OCI-LY1 (cell line): ENCODE data around the gene ABCC4.

ENCODE experiments used
- H2AFZ ChIP-seq: fragments of 200-600 bp; sonication (generic), shearing (Covaris generic); 2 replicates; pipeline ENCODE4 v1.6.0; 2014; ENCODE audit warnings: antibody characterized with exemption, mild to moderate bottlenecking, low read length
- H3F3A ChIP-seq: fragments of 200-600 bp; sonication (generic), shearing (Covaris generic); 2 replicates; pipeline ENCODE4 v1.6.0; 2014; ENCODE audit warnings: mild to moderate bottlenecking, antibody characterized with exemption, low read length, moderate library complexity; ENCODE audit not compliant: insufficient read depth
- H3K27ac ChIP-seq: fragments of 200-600 bp; sonication (generic); 2 replicates; pipeline ENCODE4 v1.5.1; 2014; ENCODE audit warnings: low read length, mixed run types, mild to moderate bottlenecking, low read depth; ENCODE audit not compliant: poor library complexity, severe bottlenecking
- H3K27me3 ChIP-seq: fragments of 200-600 bp; sonication (generic); 2 replicates; pipeline ENCODE4 v1.6.0; 2014; ENCODE audit warnings: antibody characterized with exemption, mild to moderate bottlenecking, low read length, moderate library complexity; ENCODE audit not compliant: insufficient read depth
- H3K36me3 ChIP-seq: fragments of 200-600 bp; sonication (generic); 2 replicates; pipeline ENCODE4 v1.6.1; 2014; ENCODE audit warnings: mild to moderate bottlenecking, antibody characterized with exemption, low read length, moderate library complexity, mixed read lengths; ENCODE audit not compliant: insufficient read depth
- H3K4me1 ChIP-seq: fragments of 200-600 bp; sonication (generic); 2 replicates; pipeline ENCODE4 v1.5.1; 2014; ENCODE audit warnings: mild to moderate bottlenecking, low read length, moderate library complexity; ENCODE audit not compliant: insufficient read depth, severe bottlenecking
- H3K4me2 ChIP-seq: fragments of 200-600 bp; sonication (generic), shearing (Covaris generic); 2 replicates; pipeline ENCODE4 v1.6.1; 2014; ENCODE audit warnings: low read length
- H3K4me3 ChIP-seq: fragments of 200-600 bp; sonication (generic); 2 replicates; pipeline ENCODE4 v1.5.1; 2014; ENCODE audit warnings: low read length, low read depth, mild to moderate bottlenecking, mixed read lengths; ENCODE audit not compliant: poor library complexity, severe bottlenecking
- H3K79me2 ChIP-seq: fragments of 200-600 bp; shearing (Covaris generic); 2 replicates; pipeline ENCODE4 v1.6.1; 2016; ENCODE audit warnings: mixed run types, low read length, mixed read lengths; ENCODE audit not compliant: insufficient read depth
- H3K9ac ChIP-seq: fragments of 200-600 bp; sonication (generic), shearing (Covaris generic); 2 replicates; pipeline ENCODE4 v1.6.1; 2014; ENCODE audit warnings: mild to moderate bottlenecking, low read length, mixed read lengths
- H3K9me2 ChIP-seq: fragments of 200-600 bp; sonication (generic), shearing (Covaris generic); 2 replicates; pipeline ENCODE4 v1.6.1; 2014; ENCODE audit warnings: low read depth, mild to moderate bottlenecking, low read length, mixed read lengths
- H3K9me3 ChIP-seq: fragments of 200-600 bp; shearing (Covaris generic); 2 replicates; pipeline ENCODE4 v1.6.1; 2014; ENCODE audit warnings: low read length, mixed read lengths
- H4K20me1 ChIP-seq: fragments of 200-600 bp; sonication (generic), shearing (Covaris generic); 2 replicates; pipeline ENCODE4 v1.6.0; 2016; ENCODE audit warnings: mild to moderate bottlenecking, low read length; ENCODE audit not compliant: insufficient read depth
- CTCF ChIP-seq: fragments of 200-600 bp; sonication (generic), shearing (Covaris generic); IDR thresholded peaks from 2 replicates; pipeline ENCODE4 v1.5.1; 2017; ENCODE audit warnings: mild to moderate bottlenecking, antibody characterized with exemption, low read length, moderate library complexity, mixed read lengths
- EZH2 ChIP-seq: fragments of 200-600 bp; sonication (generic), shearing (Covaris generic); IDR thresholded peaks from 2 replicates; pipeline ENCODE4 v1.8.0; 2017; ENCODE audit warnings: borderline replicate concordance, mixed run types, mild to moderate bottlenecking, antibody characterized with exemption, low read length, moderate library complexity, mixed read lengths

ABCC4 gene

GRCh38 chr13:95074820-95075219 lies 226.4 kb downstream of the ABCC4 start:
- no peaks in the 10 kb centered on the region for H3K79me2 ChIP-seq
- H3K4me2 ChIP-seq: no peak overlapping the region
- H3K27ac ChIP-seq: no peak overlapping the region
- no peak overlapping the region for H2AFZ ChIP-seq
- H4K20me1 ChIP-seq: no peaks in the 10 kb centered on the region
- peaks cover 31% of the 10 kb centered on the region for H3K36me3 ChIP-seq
- H3F3A ChIP-seq: no peaks in the 10 kb centered on the region
- H3K9ac ChIP-seq: no peak overlapping the region
- no peaks in the 10 kb centered on the region for H3K4me1 ChIP-seq
- no peaks in the 10 kb centered on the region for H3K9me3 ChIP-seq
- H3K27me3 ChIP-seq: no peaks in the 10 kb centered on the region
- no peak for TF ChIP-seq EZH2
- no peak for TF ChIP-seq CTCF
- no peak overlapping the region for H3K4me3 ChIP-seq
- H3K9me2 ChIP-seq: no peaks in the 10 kb centered on the region

GRCh38 chr13:95073747-95074311 lies 227.4 kb downstream of the ABCC4 start:
- H3F3A ChIP-seq: no peaks in the 10 kb centered on the region
- H3K36me3 ChIP-seq: peaks cover 34% of the 10 kb centered on the region
- no peaks in the 10 kb centered on the region for H3K9me2 ChIP-seq
- no peaks in the 10 kb centered on the region for H4K20me1 ChIP-seq
- no peaks in the 10 kb centered on the region for H3K9me3 ChIP-seq
- no peak overlapping the region for H3K4me2 ChIP-seq
- H3K27me3 ChIP-seq: no peaks in the 10 kb centered on the region
- TF ChIP-seq CTCF (no peak), EZH2 (no peak)
- H3K4me3 ChIP-seq: no peak overlapping the region
- no peaks in the 10 kb centered on the region for H3K79me2 ChIP-seq
- H3K27ac ChIP-seq: no peak overlapping the region
- no peak overlapping the region for H3K9ac ChIP-seq
- no peaks in the 10 kb centered on the region for H3K4me1 ChIP-seq
- no peak overlapping the region for H2AFZ ChIP-seq

- Histone ChIP-seq H3K4me1 (no peaks in the 10 kb centered on the region), H3K9me3 (no peaks in the 10 kb centered on the region), H3F3A (no peaks in the 10 kb centered on the region), H4K20me1 (no peaks in the 10 kb centered on the region), H2AFZ (no peak overlapping the region), H3K36me3 (peaks cover 35% of the 10 kb centered on the region), H3K4me3 (no peak overlapping the region), H3K27me3 (no peaks in the 10 kb centered on the region), H3K9ac (no peak overlapping the region), H3K9me2 (no peaks in the 10 kb centered on the region), H3K4me2 (no peak overlapping the region), H3K27ac (no peak overlapping the region), H3K79me2 (no peaks in the 10 kb centered on the region)
- TF ChIP-seq CTCF (no peak), EZH2 (no peak)
These were observed 233.9 kb downstream of the ABCC4 start for GRCh38 chr13:95067303-95067702.
